Neural cell (in vitro differentiated cells): ENCODE data around the gene MOGAT2.
"Not testable (repeated sequence)": the region's sequence is repeated elsewhere in the genome, so short reads cannot be mapped to it uniquely, and the experiment has no call there.

Experiments
- EZH2 ChIP-seq: fragments of 200-600, 300-800 bp; shearing (Covaris generic), sonication (generic); IDR thresholded peaks from 2 replicates; pipeline ENCODE4 v1.6.1; 2014; ENCODE audit warnings: antibody characterized with exemption, low read length, borderline replicate concordance, mild to moderate bottlenecking; ENCODE audit not compliant: insufficient read depth, poor library complexity, severe bottlenecking
- TF ChIP-seq, protein P1 (sequence below): fragments of 450-650 bp; IDR thresholded peaks from 2 replicates; pipeline ENCODE4 v1.5.1; 2014; ENCODE audit warnings: antibody characterized with exemption, mild to moderate bottlenecking, moderate library complexity; ENCODE audit not compliant: poor library complexity, severe bottlenecking

DNA sequence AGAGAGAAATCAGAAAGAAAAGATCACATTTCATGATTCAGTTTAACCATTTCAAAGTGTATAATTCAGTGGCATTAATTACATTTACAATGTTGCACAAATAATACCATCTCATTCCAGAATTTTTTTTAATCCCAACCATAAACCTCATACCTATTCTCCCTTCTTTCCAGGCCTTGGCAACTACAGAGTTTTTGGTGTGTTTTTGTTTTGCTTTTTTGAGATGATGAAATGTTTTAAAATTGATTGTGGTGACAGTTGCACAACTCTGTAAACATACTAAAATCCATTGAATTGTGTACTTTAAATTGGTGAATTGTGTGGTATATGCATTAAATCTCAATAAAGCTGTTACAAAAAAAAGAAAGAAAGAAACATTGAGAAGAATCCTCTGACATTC is 37.3 kb downstream of the MOGAT2 start:
- TF ChIP-seq, protein P1, sequence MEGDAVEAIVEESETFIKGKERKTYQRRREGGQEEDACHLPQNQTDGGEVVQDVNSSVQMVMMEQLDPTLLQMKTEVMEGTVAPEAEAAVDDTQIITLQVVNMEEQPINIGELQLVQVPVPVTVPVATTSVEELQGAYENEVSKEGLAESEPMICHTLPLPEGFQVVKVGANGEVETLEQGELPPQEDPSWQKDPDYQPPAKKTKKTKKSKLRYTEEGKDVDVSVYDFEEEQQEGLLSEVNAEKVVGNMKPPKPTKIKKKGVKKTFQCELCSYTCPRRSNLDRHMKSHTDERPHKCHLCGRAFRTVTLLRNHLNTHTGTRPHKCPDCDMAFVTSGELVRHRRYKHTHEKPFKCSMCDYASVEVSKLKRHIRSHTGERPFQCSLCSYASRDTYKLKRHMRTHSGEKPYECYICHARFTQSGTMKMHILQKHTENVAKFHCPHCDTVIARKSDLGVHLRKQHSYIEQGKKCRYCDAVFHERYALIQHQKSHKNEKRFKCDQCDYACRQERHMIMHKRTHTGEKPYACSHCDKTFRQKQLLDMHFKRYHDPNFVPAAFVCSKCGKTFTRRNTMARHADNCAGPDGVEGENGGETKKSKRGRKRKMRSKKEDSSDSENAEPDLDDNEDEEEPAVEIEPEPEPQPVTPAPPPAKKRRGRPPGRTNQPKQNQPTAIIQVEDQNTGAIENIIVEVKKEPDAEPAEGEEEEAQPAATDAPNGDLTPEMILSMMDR = not testable (repeated sequence)
- not testable (repeated sequence) for TF ChIP-seq EZH2
